OCI-LY1 (cell line): ENCODE results near the gene NMNAT1.

ENCODE experiments used
- CTCF ChIP-seq: fragments of 200-600 bp; sonication (generic), shearing (Covaris generic); IDR thresholded peaks from 2 replicates; pipeline ENCODE4 v1.5.1; 2017; ENCODE audit warnings: mild to moderate bottlenecking, antibody characterized with exemption, low read length, moderate library complexity, mixed read lengths
- EZH2 ChIP-seq: fragments of 200-600 bp; sonication (generic), shearing (Covaris generic); IDR thresholded peaks from 2 replicates; pipeline ENCODE4 v1.8.0; 2017; ENCODE audit warnings: borderline replicate concordance, mixed run types, mild to moderate bottlenecking, antibody characterized with exemption, low read length, moderate library complexity, mixed read lengths

GRCh38 chr1:9960011-9960410 lies 16.7 kb downstream of the NMNAT1 start:
- TF ChIP-seq CTCF (no peak), EZH2 (no peak)
